ENCODE measurements around the gene GORASP1. TPM values are rescaled to one million over a fixed set of nuclear protein-coding genes. Genes with fewer than 3 reads are reported as not detected.
A peak's percentile ranks its signal among the peaks of the same experiment; 100 is the strongest.

GORASP1 gene
- total and polyA plus RNA-seq, 2 of the 8 experiments (the other 6 are each of a cell fraction or from before 2014, with no cell fraction given) = 33.4 to 33.5 TPM

- Histone ChIP-seq H2BK15ac (ENCODE audit: low read length) (no peak overlapping the region), H2BK20ac (ENCODE audit: low read length) (no peak overlapping the region), H3K79me2 (ENCODE audit: control insufficient read depth in 1 of 2, insufficient read depth in 2 of 2, low read length in 2 of 2) (no peaks in the 10 kb centered on the region), H2BK12ac (ENCODE audit: low read depth, low read length) (no peak overlapping the region), H3K9ac (replicated peaks in 1 of 4; ENCODE audit: extremely low read depth in 1 of 4, low read depth in 3 of 4, low read length in 3 of 4) (no peak overlapping the region), H4K20me1 (replicated peaks in 1 of 2; ENCODE audit: control insufficient read depth in 1 of 2, insufficient read depth in 2 of 2, low read length in 2 of 2) (peaks cover 0 to 13% of the 10 kb centered on the region in 2 experiments), H3K27me3 (replicated peaks in 1 of 4; ENCODE audit: control insufficient read depth in 3 of 4, extremely low read depth in 1 of 4, insufficient read depth in 3 of 4, low read length in 3 of 4) (no peaks in the 10 kb centered on the region), H4K91ac (replicated peaks; ENCODE audit: insufficient read length, low read length) (no peak overlapping the region), H3K79me1 (ENCODE audit: low read depth, low read length) (peaks cover 2% of the 10 kb centered on the region; the same call in 1 of the 2 replicates), H3K4me2 (ENCODE audit: insufficient read depth in 1 of 2, low read depth in 2 of 2, low read length in 2 of 2) (no peak overlapping the region), H4K5ac (ENCODE audit: insufficient read length, low read depth, low read length) (no peak overlapping the region), H2BK5ac (ENCODE audit: low read depth, low read length) (no peak overlapping the region; the same call in 1 of the 2 replicates), H3K18ac (ENCODE audit: extremely low read depth, low read length) (no peak overlapping the region), H3K4me3 (ENCODE audit: extremely low read depth in 1 of 4, insufficient read depth in 2 of 4, low read depth in 3 of 4, low read length in 4 of 4) (no peak overlapping the region), H3K23me2 (ENCODE audit: low read depth, low read length) (no peaks in the 10 kb centered on the region), H3K4me1 (replicated peaks in 1 of 4; ENCODE audit: control insufficient read depth in 3 of 4, insufficient read depth in 4 of 4, low read length in 3 of 4) (peaks cover 0 to 3% (median 0%) of the 10 kb centered on the region in 4 experiments; a peak in 2 of 7 replicates), H3K4ac (replicated peaks; ENCODE audit: insufficient read length, low read depth, low read length) (no peak overlapping the region), H3K14ac (ENCODE audit: insufficient read length) (no peak overlapping the region), H3K23ac (ENCODE audit: insufficient read length) (no peak overlapping the region), H3K56ac (replicated peaks; ENCODE audit: insufficient read length, low read depth, low read length) (no peak overlapping the region), H4K8ac (ENCODE audit: extremely low read depth, insufficient read depth, low read length) (no peak overlapping the region), H3K9me3 (ENCODE audit: insufficient read depth in 2 of 2, low read depth in 1 of 2, low read length in 1 of 2) (no peaks in the 10 kb centered on the region), H2AFZ (ENCODE audit: low read length) (no peak overlapping the region), H2BK120ac (replicated peaks; ENCODE audit: low read depth, low read length) (no peak overlapping the region), H2AK5ac (ENCODE audit: low read depth, low read length) (no peak overlapping the region), H3K36me3 (ENCODE audit: control insufficient read depth in 2 of 4, insufficient read depth in 4 of 4, low read length in 3 of 4) (peaks cover 14 to 43% (median 21%) of the 10 kb centered on the region in 4 experiments; a peak in 6 of 8 replicates), H3K27ac (ENCODE audit: low read depth, low read length) (no peak overlapping the region; the same call in 1 of the 2 replicates)
- no peak for FAIRE-seq
- 94% methylated on average over 2 of the region's 4 CpGs; no CpG with 5 or more reads in 1 of the 2 experiments for WGBS, 2 experiments (ENCODE audit: extremely low coverage in 1 of 2, insufficient coverage in 1 of 2, insufficient read length in 1 of 2, insufficient replicate concordance in 2 of 2, low coverage in 1 of 2, low lambda C conversion rate in 2 of 2, missing lambda C conversion rate in 1 of 2)
- ChIA-PET CTCF (ENCODE audit: partially characterized antibody) (interaction anchor here (0.6 to 1.7 kb wide), 5 partner anchors 9 to 151 kb away, joined by 3 to 8 read pairs (median 4); no protein-coding TSS in a partner anchor), POLR2A (ENCODE audit: partially characterized antibody) (interaction anchor here (2.8 kb wide), 1 partner anchor 9 kb away, joined by 16 read pairs; no protein-coding TSS in a partner anchor)
- DNase-seq (ENCODE audit: low read depth in 1 of 2, low spot score in 2 of 2) = no peak
- TF ChIP-seq POU5F1 (IDR thresholded peaks at IDR 0.05; ENCODE audit: low read depth, low read length) (no peak), POLR2AphosphoS5 (IDR thresholded peaks at IDR 0.05; ENCODE audit: low read depth, low read length) (0 out of 2 replicates have a peak, but pooled peaks have one; percentile 15), PHF8 (conservative IDR thresholded peaks at IDR 0.05; ENCODE audit: low read depth, low read length) (no peak)
Observed at GRCh38 chr3:39141171-39141995, 34.0 kb upstream of the GORASP1 start.

Measured in H1 (cell line).